Measurements from ENCODE around the gene SNRPA1.
"Not testable (repeated sequence)": the region's sequence is repeated elsewhere in the genome, so short reads cannot be mapped to it uniquely, and the experiment has no call there.

SNRPA1 gene

GRCh38 chr15:101294731-101295606 lies at the start of gene SNRPA1:
SNRPA1 (minus strand) TSS chr15:101295248; CDS start chr15:101295178, 70 bp downstream.
- in situ Hi-C loops (cut with MboI; ENCODE audit: low sequenced_read_pairs): no loop called here

- in situ Hi-C loops (cut with MboI; ENCODE audit: low sequenced_read_pairs): no loop called here
Measured at GRCh38 chr15:101342056-101342455, 47.0 kb upstream of the SNRPA1 start.

- in situ Hi-C loops (cut with MboI; ENCODE audit: low sequenced_read_pairs): no loop called here
Measured at GRCh38 chr15:101338502-101339057, 43.5 kb upstream of the SNRPA1 start.

GRCh38 chr15:101337976-101338375 lies 42.9 kb upstream of the SNRPA1 start:
- in situ Hi-C loops (cut with MboI; ENCODE audit: low sequenced_read_pairs): no loop called here

GRCh38 chr15:101333907-101334789 lies 39.1 kb upstream of the SNRPA1 start:
- in situ Hi-C loops (cut with MboI; ENCODE audit: low sequenced_read_pairs): not testable (repeated sequence)

GRCh38 chr15:101332061-101332467 lies 37.0 kb upstream of the SNRPA1 start:
- in situ Hi-C loops (cut with MboI; ENCODE audit: low sequenced_read_pairs): no loop called here

GRCh38 chr15:101329867-101330380 lies 34.9 kb upstream of the SNRPA1 start:
- in situ Hi-C loops (cut with MboI; ENCODE audit: low sequenced_read_pairs): no loop called here

GRCh38 chr15:101329309-101329863 lies 34.3 kb upstream of the SNRPA1 start:
- in situ Hi-C loops (cut with MboI; ENCODE audit: low sequenced_read_pairs): no loop called here

GRCh38 chr15:101328001-101328400 lies 33.0 kb upstream of the SNRPA1 start:
- in situ Hi-C loops (cut with MboI; ENCODE audit: low sequenced_read_pairs): no loop called here

- in situ Hi-C loops (cut with MboI; ENCODE audit: low sequenced_read_pairs): no loop called here
Measured at GRCh38 chr15:101327147-101327740, 32.2 kb upstream of the SNRPA1 start.

GRCh38 chr15:101326462-101327146 lies 31.6 kb upstream of the SNRPA1 start:
- in situ Hi-C loops (cut with MboI; ENCODE audit: low sequenced_read_pairs): no loop called here

GRCh38 chr15:101326026-101326315 lies 30.9 kb upstream of the SNRPA1 start:
- in situ Hi-C loops (cut with MboI; ENCODE audit: low sequenced_read_pairs): no loop called here

GRCh38 chr15:101325263-101326025 lies 30.4 kb upstream of the SNRPA1 start:
- in situ Hi-C loops (cut with MboI; ENCODE audit: low sequenced_read_pairs): no loop called here

- in situ Hi-C loops (cut with MboI; ENCODE audit: low sequenced_read_pairs): no loop called here
Measured at GRCh38 chr15:101324524-101325177, 29.6 kb upstream of the SNRPA1 start.

GRCh38 chr15:101323793-101324523 lies 28.9 kb upstream of the SNRPA1 start:
- in situ Hi-C loops (cut with MboI; ENCODE audit: low sequenced_read_pairs): no loop called here

GRCh38 chr15:101322854-101323477 lies 27.9 kb upstream of the SNRPA1 start:
- in situ Hi-C loops (cut with MboI; ENCODE audit: low sequenced_read_pairs): no loop called here

GRCh38 chr15:101322016-101322695 lies 27.1 kb upstream of the SNRPA1 start:
- in situ Hi-C loops (cut with MboI; ENCODE audit: low sequenced_read_pairs): no loop called here
